Measurements from ENCODE around the gene CD2BP2. TPM values are rescaled to one million over a fixed set of nuclear protein-coding genes. Genes with fewer than 3 reads are reported as not detected.

Gene CD2BP2
- total and polyA plus RNA-seq, 2 of the 13 experiments (the other 11 are each of a cell fraction or from before 2014, with no cell fraction given) = 24.9 to 54.6 TPM

- TF ChIP-seq ZHX2 (IDR thresholded peaks at IDR 0.05; ENCODE audit: low read depth) = 0 out of 2 replicates have a peak, but pooled peaks have one; percentile 17
- TF ChIP-seq ZHX2 (CRISPR knock-in tag; IDR thresholded peaks at IDR 0.05; ENCODE audit: borderline replicate concordance) = no peak
- no peak for TF ChIP-seq ZNF33A (CRISPR knock-in tag; IDR thresholded peaks at IDR 0.05; ENCODE audit: borderline replicate concordance)
- TF ChIP-seq MAX (IDR thresholded peaks at IDR 0.05) = peak; percentile 46
- no peak for TF ChIP-seq ESRRA (CRISPR knock-in tag; IDR thresholded peaks at IDR 0.05; ENCODE audit: low read depth)
- peak; percentile 61; the same call in 1 of the 2 replicates for TF ChIP-seq MAZ (IDR thresholded peaks at IDR 0.05; ENCODE audit: borderline replicate concordance, low read depth, low read length)
- TF ChIP-seq MAZ (CRISPR knock-in tag; IDR thresholded peaks at IDR 0.05; ENCODE audit: low read depth) = peak; percentile 47; the same call in 1 of the 2 replicates
- TF ChIP-seq NCOA2 (CRISPR knock-in tag; IDR thresholded peaks at IDR 0.05) = peak; percentile 64
- TF ChIP-seq CBX5 (CRISPR knock-in tag; IDR thresholded peaks at IDR 0.05; ENCODE audit: borderline replicate concordance) = peak; percentile 57; the same call in 1 of the 2 replicates
- no peak for TF ChIP-seq ZNF318 (CRISPR knock-in tag; IDR thresholded peaks at IDR 0.05)
- no peak for TF ChIP-seq ZNF383 (CRISPR knock-in tag; IDR thresholded peaks at IDR 0.05; ENCODE audit: borderline replicate concordance)
Measured at GRCh38 chr16:30335598-30336474, 19.3 kb downstream of the CD2BP2 start (continued).
